Skeletal muscle tissue (tissue), 4 donors: Measurements from ENCODE around the gene CGB1. TPM values are rescaled to one million over a fixed set of nuclear protein-coding genes. Genes with fewer than 3 reads are reported as not detected.

Source experiments
- H3K27ac ChIP-seq: one replicate; pipeline ENCODE4 v1.7.0; 2013; ENCODE audit warnings: mild to moderate bottlenecking, low read depth, low read length, inconsistent platforms
- H3K27me3 ChIP-seq, 3 donors: one replicate each; pipeline ENCODE4 v1.7.0; 2013; ENCODE audit warnings: low read length in 3 of 3; ENCODE audit not compliant: control insufficient read depth in 3 of 3, insufficient read depth in 3 of 3
- H3K36me3 ChIP-seq, 3 donors: one replicate each; pipeline ENCODE4 v1.7.0; 2013; ENCODE audit warnings: low read length in 3 of 3; ENCODE audit not compliant: control insufficient read depth in 3 of 3, insufficient read depth in 3 of 3
- H3K4me1 ChIP-seq, 3 donors: one replicate each; pipeline ENCODE4 v1.7.0; 2013; ENCODE audit warnings: low read length in 3 of 3, mild to moderate bottlenecking in 3 of 3; ENCODE audit not compliant: control insufficient read depth in 3 of 3, insufficient read depth in 3 of 3
- H3K4me3 ChIP-seq, 3 donors: one replicate each; pipeline ENCODE4 v1.7.0; 2013; ENCODE audit warnings: low read length in 3 of 3
- H3K9ac ChIP-seq, 3 donors: one replicate each; pipeline ENCODE4 v1.7.0; 2013; ENCODE audit warnings: low read length in 3 of 3, mild to moderate bottlenecking in 3 of 3, moderate library complexity in 2 of 3, low read depth in 1 of 3
- H3K9me3 ChIP-seq, 3 donors: one replicate each; pipeline ENCODE4 v1.7.0; 2013; ENCODE audit warnings: low read length in 3 of 3; ENCODE audit not compliant: control insufficient read depth in 3 of 3
- total RNA-seq: library from RNA; depleted of rRNA; stranded (reverse); fragments of >200 nt; gene quantifications from one replicate; pipeline ENCODE4 v1.2.3, GENCODE V29; 2014
- donor health status: Osteomylitis.

CGB1 gene
- total RNA-seq, 1 donor from 2014 or later: not detected

GRCh38 chr19:49004133-49004532, 32.6 kb downstream of the CGB1 start:
- Histone ChIP-seq H3K36me3 (peaks cover 34 to 41% (median 36%) of the 10 kb centered on the region in 3 donors), H3K27me3 (no peaks in the 10 kb centered on the region), H3K4me3 (no peak overlapping the region), H3K9ac (no peak overlapping the region), H3K9me3 (no peaks in the 10 kb centered on the region), H3K27ac (no peak overlapping the region), H3K4me1 (peaks cover 0 to 8% (median 3%) of the 10 kb centered on the region in 3 donors)

GRCh38 chr19:48999481-49000325, 37.0 kb downstream of the CGB1 start:
- H3K27ac ChIP-seq: no peak overlapping the region
- no peaks in the 10 kb centered on the region for H3K27me3 ChIP-seq
- no peak overlapping the region for H3K4me3 ChIP-seq
- no peaks in the 10 kb centered on the region for H3K9me3 ChIP-seq
- H3K9ac ChIP-seq: peak overlapping the region in 1 of 3 donors; percentile 45
- H3K36me3 ChIP-seq: peaks cover 11 to 15% (median 11%) of the 10 kb centered on the region in 3 donors
- peaks cover 5 to 19% (median 16%) of the 10 kb centered on the region in 3 donors for H3K4me1 ChIP-seq

- Histone ChIP-seq H3K27ac (peak overlapping the region; percentile 30), H3K9ac (peak overlapping the region in 1 of 3 donors; percentile 40), H3K4me3 (no peak overlapping the region), H3K4me1 (peaks cover 12 to 29% (median 26%) of the 10 kb centered on the region in 3 donors), H3K36me3 (peaks cover 0 to 4% (median 4%) of the 10 kb centered on the region in 3 donors), H3K27me3 (no peaks in the 10 kb centered on the region), H3K9me3 (no peaks in the 10 kb centered on the region)
These were observed 38.7 kb downstream of the CGB1 start for GRCh38 chr19:48997972-48998371.

GRCh38 chr19:48994035-48994386, 42.7 kb downstream of the CGB1 start:
- peaks cover 0 to 18% (median 9%) of the 10 kb centered on the region in 3 donors for H3K36me3 ChIP-seq
- peaks cover 41 to 54% (median 47%) of the 10 kb centered on the region in 3 donors for H3K4me1 ChIP-seq
- peak overlapping the region; percentile 82 to 89 (median 84) for H3K9ac ChIP-seq
- peak overlapping the region; percentile 91 to 98 (median 97) for H3K4me3 ChIP-seq
- no peaks in the 10 kb centered on the region for H3K9me3 ChIP-seq
- no peaks in the 10 kb centered on the region for H3K27me3 ChIP-seq
- peak overlapping the region; percentile 98 for H3K27ac ChIP-seq

GRCh38 chr19:48993175-48994034, 43.3 kb downstream of the CGB1 start, which contains the start of the genes GYS1 and RUVBL2:
Gene GYS1, minus strand, starts transcription at chr19:48993309. Its CDS starts 197 bp downstream, at chr19:48993112.
Gene RUVBL2, plus strand, starts transcription at chr19:48993887. Its CDS starts 25 bp downstream, at chr19:48993912.
- no peaks in the 10 kb centered on the region for H3K27me3 ChIP-seq
- H3K9me3 ChIP-seq: no peaks in the 10 kb centered on the region
- H3K27ac ChIP-seq: peak within 1 kb of the TSS; percentile 98
- peak within 1 kb of the TSS; percentile 97 to 99 (median 98) for H3K4me3 ChIP-seq
- peaks cover 4 to 22% (median 15%) of the 10 kb centered on the region in 3 donors for H3K36me3 ChIP-seq
- peak within 1 kb of the TSS; percentile 99 to 100 (median 100) for H3K9ac ChIP-seq
- peaks cover 46 to 60% (median 53%) of the 10 kb centered on the region in 3 donors for H3K4me1 ChIP-seq

- peak overlapping the region; percentile 97 to 99 (median 98) for H3K4me3 ChIP-seq
- H3K9me3 ChIP-seq: no peaks in the 10 kb centered on the region
- H3K9ac ChIP-seq: peak overlapping the region; percentile 99 to 100 (median 100)
- H3K27me3 ChIP-seq: no peaks in the 10 kb centered on the region
- peak overlapping the region; percentile 98 for H3K27ac ChIP-seq
- H3K36me3 ChIP-seq: peaks cover 9 to 28% (median 17%) of the 10 kb centered on the region in 3 donors
- H3K4me1 ChIP-seq: peaks cover 50 to 63% (median 54%) of the 10 kb centered on the region in 3 donors
These were observed 44.0 kb downstream of the CGB1 start for GRCh38 chr19:48992581-48993174.

- no peaks in the 10 kb centered on the region for H3K9me3 ChIP-seq
- peaks cover 55 to 67% (median 61%) of the 10 kb centered on the region in 3 donors for H3K4me1 ChIP-seq
- H3K27me3 ChIP-seq: no peaks in the 10 kb centered on the region
- peak overlapping the region; percentile 99 to 100 (median 100) for H3K9ac ChIP-seq
- H3K36me3 ChIP-seq: peaks cover 12 to 32% (median 21%) of the 10 kb centered on the region in 3 donors
- peak overlapping the region; percentile 98 for H3K27ac ChIP-seq
- H3K4me3 ChIP-seq: peak overlapping the region; percentile 97 to 99 (median 98)
These were observed 44.7 kb downstream of the CGB1 start for GRCh38 chr19:48991873-48992580.

GRCh38 chr19:48991011-48991609, 45.6 kb downstream of the CGB1 start:
- Histone ChIP-seq H3K27ac (peak overlapping the region; percentile 98), H3K4me3 (peak overlapping the region; percentile 63 to 99 (median 98)), H3K27me3 (no peaks in the 10 kb centered on the region), H3K36me3 (peaks cover 18 to 34% (median 24%) of the 10 kb centered on the region in 3 donors), H3K9ac (peak overlapping the region; percentile 99 to 100 (median 100)), H3K9me3 (no peaks in the 10 kb centered on the region), H3K4me1 (peaks cover 61 to 74% (median 67%) of the 10 kb centered on the region in 3 donors)
